GM19351 (cell line): ENCODE measurements around the gene IL6ST.

Experiments
- ATAC-seq: cut with Tn5 transposase; IDR thresholded peaks from one replicate; pipeline ENCODE4 v1.9.1; 2021; ENCODE audit warnings: mild to moderate bottlenecking, moderate library complexity; ENCODE audit not compliant: unreplicated experiment

Gene IL6ST

GRCh38 chr5:55923177-55923771 is 71.5 kb downstream of the IL6ST start:
- ATAC-seq: no peak

- no peak for ATAC-seq
Measured at GRCh38 chr5:55921617-55922016, 73.1 kb downstream of the IL6ST start.

GRCh38 chr5:55920784-55921183 is 74.0 kb downstream of the IL6ST start:
- no peak for ATAC-seq

DNA sequence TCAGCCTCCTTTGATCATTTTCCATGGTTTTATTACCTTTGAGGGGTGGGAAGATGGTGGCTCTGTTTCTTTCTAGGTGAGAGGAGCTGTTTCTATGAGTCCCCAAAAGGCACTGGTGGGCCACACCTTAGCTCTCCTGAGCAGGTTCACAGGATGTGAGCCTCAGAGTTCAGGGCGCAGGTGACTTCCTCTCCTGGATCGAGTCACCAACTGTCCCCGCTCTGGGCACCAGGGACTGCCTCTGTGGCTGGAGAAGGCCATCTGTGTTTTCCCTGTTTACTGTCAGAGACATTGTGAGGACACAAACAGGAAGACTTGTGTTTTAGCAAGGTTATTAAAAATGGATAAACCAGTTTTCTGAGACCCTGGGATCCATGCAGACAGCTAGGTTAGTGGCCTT is 75.1 kb downstream of the IL6ST start:
- ATAC-seq: no peak

DNA sequence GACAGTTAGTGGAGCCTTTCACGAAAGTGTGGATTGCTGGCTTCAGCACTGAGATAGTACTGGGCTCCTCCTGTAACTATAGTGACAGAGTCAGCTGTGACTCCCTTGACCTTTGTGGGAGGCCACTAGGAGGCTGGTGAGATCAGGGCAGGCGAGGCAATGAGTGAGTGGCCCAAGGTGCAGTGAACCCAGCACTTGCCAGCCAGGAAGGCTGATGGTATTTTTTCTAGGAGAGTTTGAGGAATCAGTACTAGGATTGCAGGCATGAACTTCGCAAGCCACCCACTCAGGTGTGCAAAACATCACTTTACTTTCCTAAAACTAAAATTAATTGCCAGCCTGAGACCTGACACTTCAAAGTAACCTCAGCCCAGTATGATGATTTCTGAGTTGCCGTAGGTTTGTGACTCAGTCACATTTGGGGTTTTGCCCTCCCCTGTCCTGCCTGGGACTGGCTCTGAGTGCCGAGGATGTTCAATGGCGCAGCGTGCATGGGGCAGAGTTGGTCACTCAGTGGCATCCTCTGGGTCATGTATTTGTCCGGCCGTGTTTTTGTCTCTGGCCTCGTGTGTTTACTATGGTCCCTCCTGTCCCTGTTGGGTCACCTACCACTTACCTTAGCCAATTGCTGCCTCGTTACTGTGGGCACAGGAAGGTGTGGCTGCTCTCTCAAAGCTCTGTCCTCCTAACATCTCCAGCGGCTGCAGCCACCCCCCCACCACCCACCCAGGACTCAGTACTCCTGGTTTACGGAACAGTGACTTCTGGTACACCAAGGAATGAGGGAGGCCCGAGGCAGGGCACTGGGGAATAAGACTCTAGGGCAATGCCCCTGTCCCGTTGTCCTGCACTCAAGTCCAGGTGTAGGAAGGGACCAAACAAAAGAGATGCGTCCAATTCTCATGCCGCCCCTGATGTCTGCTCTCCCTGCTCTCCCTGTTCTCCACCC is 76.4 kb downstream of the IL6ST start:
- ATAC-seq: no peak

- ATAC-seq: no peak
Measured at GRCh38 chr5:55917402-55918086, 77.2 kb downstream of the IL6ST start.

- no peak for ATAC-seq
Measured at GRCh38 chr5:55916986-55917385, 77.8 kb downstream of the IL6ST start.

- ATAC-seq: no peak
Measured at GRCh38 chr5:55915783-55916182, 79.0 kb downstream of the IL6ST start.

DNA sequence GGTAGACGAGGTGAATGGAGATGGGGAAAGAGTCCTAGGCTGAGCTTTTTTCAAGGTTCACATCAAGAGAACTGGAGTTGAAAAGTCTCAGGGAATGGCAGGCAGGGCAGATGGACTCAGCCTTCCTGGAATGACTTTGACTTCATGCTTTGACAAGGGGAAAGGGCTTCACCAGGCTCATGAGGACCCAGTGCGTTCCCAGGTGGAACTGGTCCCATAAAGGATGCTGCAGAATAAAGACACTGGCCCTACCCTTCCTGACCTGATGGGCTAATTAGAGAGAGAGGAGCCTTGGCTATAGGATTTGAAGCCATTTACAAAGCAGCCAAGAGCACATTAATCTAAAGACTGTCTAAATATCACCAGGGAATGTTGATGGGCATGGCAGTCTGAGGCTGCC is 79.8 kb downstream of the IL6ST start:
- no peak for ATAC-seq

DNA sequence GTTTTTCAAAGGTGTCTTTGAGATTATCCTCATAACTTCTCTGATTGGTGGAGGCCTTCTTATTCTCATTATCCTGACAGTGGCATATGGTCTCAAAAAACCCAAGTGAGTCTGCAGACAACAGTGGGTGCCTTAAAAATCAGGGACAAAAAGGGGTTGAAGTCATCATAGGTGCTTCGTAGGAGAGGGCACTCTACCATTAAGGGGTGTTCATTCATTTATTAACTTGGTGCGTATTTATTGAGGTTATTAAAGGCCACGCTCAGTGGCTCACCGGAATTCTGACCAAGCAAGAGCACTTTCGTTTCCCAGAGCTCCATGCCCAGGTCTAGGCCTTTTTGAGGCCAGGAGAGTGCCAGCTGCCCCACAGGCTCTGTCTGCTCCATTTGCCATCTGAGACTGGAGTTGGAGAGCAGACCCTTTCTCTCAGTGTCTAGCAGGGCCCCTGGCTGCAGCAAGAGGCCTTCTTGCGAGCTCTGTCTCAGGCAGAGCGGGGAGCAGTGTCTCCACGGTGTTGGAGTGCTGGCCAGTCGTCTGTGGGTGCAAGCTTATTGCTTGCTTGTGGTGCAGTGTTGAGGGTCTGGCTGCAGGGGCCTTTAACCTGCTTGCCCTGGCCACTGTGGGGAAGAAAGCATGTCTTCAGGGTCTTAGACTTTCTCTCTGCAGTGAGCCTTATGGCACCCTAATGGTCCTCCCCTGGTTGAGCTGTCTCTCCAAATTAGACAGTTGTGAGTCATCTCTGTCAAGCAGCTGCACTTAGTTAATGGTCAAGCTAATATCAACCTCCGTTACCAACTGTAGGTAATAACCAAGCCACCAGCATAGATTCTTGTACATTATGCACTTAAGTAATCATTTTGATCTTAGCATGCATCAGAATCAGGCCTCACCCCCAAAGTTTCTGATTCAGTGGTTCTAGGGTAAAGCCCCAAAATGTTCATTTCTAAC is 81.0 kb downstream of the IL6ST start:
- no peak for ATAC-seq

GRCh38 chr5:55911784-55912653 is 82.7 kb downstream of the IL6ST start:
- no peak for ATAC-seq

DNA sequence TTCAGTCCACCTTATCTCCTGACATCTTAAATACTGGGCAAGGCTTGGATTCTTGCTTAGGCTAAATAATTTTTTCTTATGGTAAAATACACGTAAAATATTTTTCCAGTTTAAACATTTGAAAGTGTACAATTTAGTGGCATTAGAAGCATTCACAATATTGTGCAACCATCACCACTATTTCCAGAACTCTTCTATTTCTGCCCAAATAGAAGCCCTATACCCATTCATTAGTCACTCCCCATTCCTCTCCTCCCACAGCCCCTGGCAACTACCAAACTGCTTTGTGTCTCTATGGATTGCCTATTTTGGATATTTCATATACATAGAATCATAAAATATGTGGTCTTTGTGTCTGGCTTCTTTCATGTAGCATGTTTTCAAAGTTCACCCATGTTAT is 86.0 kb downstream of the IL6ST start:
- ATAC-seq: no peak

- no peak for ATAC-seq
Measured at GRCh38 chr5:55907927-55908326, 86.8 kb downstream of the IL6ST start.

DNA sequence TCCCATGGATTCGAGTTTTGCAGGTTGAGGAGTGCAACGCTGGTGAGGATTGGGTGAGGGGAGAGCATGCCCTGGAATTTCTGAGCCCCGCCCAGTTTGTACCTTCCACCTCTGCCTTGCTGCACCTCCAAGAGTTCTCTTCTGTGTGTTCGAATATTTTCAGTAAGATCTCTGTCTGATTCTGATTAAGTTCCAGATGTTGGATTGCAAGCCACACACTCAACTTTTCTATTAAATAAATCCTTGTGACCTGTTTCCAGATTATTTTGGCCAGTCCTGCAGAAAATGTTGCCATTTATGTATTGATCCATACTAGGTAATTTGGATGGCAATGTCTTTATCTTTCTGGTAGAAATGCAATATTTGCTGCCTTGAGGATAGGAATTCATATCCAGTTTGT is 89.5 kb downstream of the IL6ST start:
- ATAC-seq: no peak

- no peak for ATAC-seq
Measured at GRCh38 chr5:55904152-55904551, 90.6 kb downstream of the IL6ST start.

DNA sequence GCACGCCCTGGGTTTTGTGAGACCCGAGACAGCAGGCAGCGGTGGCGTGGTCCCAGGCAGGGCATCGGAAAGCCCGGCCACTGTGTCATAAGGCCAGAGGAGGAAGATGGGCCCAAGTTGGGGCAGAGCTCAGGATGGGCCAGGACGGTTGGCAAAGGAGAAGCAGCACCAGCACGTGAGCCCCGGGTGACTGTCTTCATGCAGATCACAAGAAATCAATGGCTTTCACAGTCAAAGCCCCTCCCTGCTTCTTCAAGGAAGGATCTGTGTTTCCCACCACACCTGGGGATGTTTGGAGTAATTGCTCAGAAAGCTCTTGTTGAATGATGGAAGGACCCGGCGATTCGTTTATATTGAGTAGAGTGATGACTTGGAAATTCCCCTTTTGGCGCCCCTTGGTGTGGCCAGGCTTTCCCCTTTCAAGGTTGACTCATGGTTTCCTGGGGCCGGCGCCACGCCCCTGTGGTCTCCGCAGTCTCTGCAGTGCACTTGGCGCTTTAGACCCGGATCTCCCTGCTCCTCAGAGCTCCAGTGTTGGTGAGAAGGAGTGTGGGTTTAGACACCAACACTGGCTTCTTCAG is 91.6 kb downstream of the IL6ST start:
- ATAC-seq: peak; percentile 93

DNA sequence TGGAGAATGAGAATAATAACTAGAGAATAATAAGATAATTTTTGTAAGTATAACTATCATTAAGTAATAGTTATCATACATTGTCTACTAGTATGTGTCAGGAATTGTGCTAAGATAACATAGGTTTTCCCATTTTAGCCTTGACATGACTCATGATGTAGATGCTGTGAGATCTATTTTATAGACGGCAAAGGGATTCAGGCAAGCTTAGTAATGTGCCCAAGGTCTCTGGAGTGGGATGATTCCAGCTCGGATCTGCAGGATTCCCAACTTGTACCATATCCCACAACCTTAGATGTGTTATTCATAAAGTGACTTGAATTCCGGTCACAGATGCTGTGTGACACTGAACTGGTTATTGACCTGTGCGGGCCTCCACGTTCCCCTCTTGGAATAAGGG is 92.1 kb downstream of the IL6ST start:
- ATAC-seq: no peak

GRCh38 chr5:55900776-55901175 is 94.0 kb downstream of the IL6ST start:
- ATAC-seq: no peak

DNA sequence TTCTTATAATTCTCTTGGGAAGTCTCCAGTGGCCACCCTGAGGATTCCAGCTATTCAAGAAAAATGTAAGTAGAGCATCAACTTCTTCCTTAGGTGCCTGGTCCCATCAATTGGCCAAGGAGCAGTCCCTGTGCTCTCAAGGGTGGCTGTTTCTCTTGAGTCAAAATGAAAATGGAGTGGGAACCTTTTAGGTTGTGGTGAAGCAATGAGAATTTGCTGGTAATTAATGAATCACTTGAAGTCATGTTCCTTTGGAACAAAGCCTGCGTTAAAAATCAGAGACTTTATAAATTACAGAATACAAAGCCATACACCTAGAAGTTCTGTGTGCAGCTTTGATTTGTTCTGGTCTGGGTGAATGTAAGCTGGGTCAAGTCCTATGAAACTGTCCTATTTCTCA is 94.7 kb downstream of the IL6ST start:
- no peak for ATAC-seq
